HEK293 (cell line): Measurements from ENCODE around the gene FRMD5.

Experiments
- KLF10 ChIP-seq: fragments of 450-650 bp; IDR thresholded peaks from 2 replicates; pipeline ENCODE4 v1.5.1; 2018; ENCODE audit warnings: missing biosample characterization, mild to moderate bottlenecking, missing genetic modification characterization
- SP2 ChIP-seq: fragments of 450-650 bp; formaldehyde crosslinking; IDR thresholded peaks from 2 replicates; pipeline ENCODE4 v1.5.1; 2016; ENCODE audit warnings: missing biosample characterization, missing genetic modification characterization
- ZBTB11 ChIP-seq: fragments of 450-650 bp; formaldehyde crosslinking; conservative IDR thresholded peaks from 2 replicates; pipeline ENCODE4 v1.5.1; 2016; ENCODE audit warnings: low read depth, missing biosample characterization, missing genetic modification characterization
- ZNF24 ChIP-seq: fragments of 450-650 bp; formaldehyde crosslinking; IDR thresholded peaks from 2 replicates; pipeline ENCODE4 v1.5.1; 2016; ENCODE audit warnings: missing biosample characterization, missing genetic modification characterization
- ZNF580 ChIP-seq: fragments of 450-650 bp; formaldehyde crosslinking; IDR thresholded peaks from 2 replicates; pipeline ENCODE4 v1.5.1; 2016; ENCODE audit warnings: missing biosample characterization, missing genetic modification characterization
- ZNF777 ChIP-seq: fragments of 450-650 bp; formaldehyde crosslinking; IDR thresholded peaks from 2 replicates; pipeline ENCODE4 v1.5.1; 2017; ENCODE audit warnings: missing biosample characterization, missing genetic modification characterization, borderline replicate concordance
- ZNF791 ChIP-seq: fragments of 450-650 bp; formaldehyde crosslinking; IDR thresholded peaks from 2 replicates; pipeline ENCODE4 v1.5.1; 2016; ENCODE audit warnings: missing biosample characterization, missing genetic modification characterization
- TF ChIP-seq, protein P1 (sequence below): fragments of 450-650 bp; formaldehyde crosslinking; IDR thresholded peaks from 2 replicates; pipeline ENCODE4 v1.5.1; 2016; ENCODE audit warnings: missing biosample characterization, missing genetic modification characterization

DNA sequence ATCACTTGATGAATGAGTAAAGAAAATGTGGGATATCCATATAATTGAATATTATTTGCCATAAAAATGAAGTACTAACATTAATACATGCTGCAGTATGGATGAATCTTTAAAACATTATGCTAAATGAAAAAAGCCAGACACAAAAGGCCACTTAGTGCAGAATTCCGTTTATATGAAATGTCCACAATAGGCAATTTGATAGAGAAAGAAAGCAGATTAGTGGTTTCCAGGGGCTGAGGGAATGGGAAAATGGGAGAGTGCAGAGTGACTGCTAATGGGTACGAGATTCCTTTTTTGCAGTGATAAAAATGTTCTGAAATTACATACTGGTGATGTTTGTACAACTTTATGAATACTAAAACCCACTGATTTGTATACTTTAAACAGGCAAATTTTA lies 126.7 kb downstream of the FRMD5 start:
- no peak for TF ChIP-seq SP2 (tag by site-specific recombination)
- no peak for TF ChIP-seq ZNF24 (tag by site-specific recombination)
- TF ChIP-seq, protein P1, sequence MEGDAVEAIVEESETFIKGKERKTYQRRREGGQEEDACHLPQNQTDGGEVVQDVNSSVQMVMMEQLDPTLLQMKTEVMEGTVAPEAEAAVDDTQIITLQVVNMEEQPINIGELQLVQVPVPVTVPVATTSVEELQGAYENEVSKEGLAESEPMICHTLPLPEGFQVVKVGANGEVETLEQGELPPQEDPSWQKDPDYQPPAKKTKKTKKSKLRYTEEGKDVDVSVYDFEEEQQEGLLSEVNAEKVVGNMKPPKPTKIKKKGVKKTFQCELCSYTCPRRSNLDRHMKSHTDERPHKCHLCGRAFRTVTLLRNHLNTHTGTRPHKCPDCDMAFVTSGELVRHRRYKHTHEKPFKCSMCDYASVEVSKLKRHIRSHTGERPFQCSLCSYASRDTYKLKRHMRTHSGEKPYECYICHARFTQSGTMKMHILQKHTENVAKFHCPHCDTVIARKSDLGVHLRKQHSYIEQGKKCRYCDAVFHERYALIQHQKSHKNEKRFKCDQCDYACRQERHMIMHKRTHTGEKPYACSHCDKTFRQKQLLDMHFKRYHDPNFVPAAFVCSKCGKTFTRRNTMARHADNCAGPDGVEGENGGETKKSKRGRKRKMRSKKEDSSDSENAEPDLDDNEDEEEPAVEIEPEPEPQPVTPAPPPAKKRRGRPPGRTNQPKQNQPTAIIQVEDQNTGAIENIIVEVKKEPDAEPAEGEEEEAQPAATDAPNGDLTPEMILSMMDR (tag by site-specific recombination): no peak
- no peak for TF ChIP-seq ZBTB11 (tag by site-specific recombination)
- TF ChIP-seq ZNF777: no peak
- no peak for TF ChIP-seq KLF10 (tag by site-specific recombination)
- TF ChIP-seq ZNF580 (tag by site-specific recombination): no peak
- TF ChIP-seq ZNF791: no peak
